HepG2 (cell line): ENCODE measurements around the gene SERTAD2. TPM values are rescaled to one million over a fixed set of nuclear protein-coding genes. Genes with fewer than 3 reads are reported as not detected.
A peak's percentile ranks its signal among the peaks of the same experiment; 100 is the strongest.

Experiments
- FOXK1 ChIP-seq: sonication (generic); formaldehyde crosslinking; IDR thresholded peaks from 2 replicates; pipeline ENCODE4 v1.4.0; 2020; ENCODE audit warnings: low read depth, missing genetic modification reagents, borderline replicate concordance
- FOXO1 ChIP-seq: sonication (generic); formaldehyde crosslinking; IDR thresholded peaks from 2 replicates; pipeline ENCODE4 v1.4.0; 2020; ENCODE audit warnings: missing genetic modification reagents
- GABPA ChIP-seq, 2 experiments: IDR thresholded peaks; 2 replicates each; pipeline ENCODE4 v1.6.1; 2011 to 2016; ENCODE audit warnings: low read depth in 2 of 2, low read length in 1 of 2, missing biosample characterization in 1 of 2, missing genetic modification characterization in 1 of 2
- MAZ ChIP-seq, 2 experiments: sonication (generic) in 1 of 2; formaldehyde crosslinking in 1 of 2; IDR thresholded peaks; 2 replicates each; pipeline versions ENCODE4 v1.5.0 to v1.6.1; 2012 to 2020; ENCODE audit warnings: low read depth in 2 of 2, mild to moderate bottlenecking in 2 of 2, borderline replicate concordance in 1 of 2, improper control_type of control experiment in 1 of 2, low read length in 1 of 2, missing genetic modification reagents in 1 of 2, moderate library complexity in 1 of 2
- NR2F6 ChIP-seq, 2 experiments: IDR thresholded peaks; 2 replicates each; pipeline ENCODE4 v1.6.1; 2016; ENCODE audit warnings: antibody characterized with exemption in 1 of 2, mild to moderate bottlenecking in 1 of 2
- SRSF9 ChIP-seq: fragments of 200-400 bp; formaldehyde crosslinking; IDR thresholded peaks from 2 replicates; pipeline ENCODE4 v1.6.1; 2018; ENCODE audit warnings: borderline replicate concordance, mild to moderate bottlenecking, low read depth, low read length; ENCODE audit not compliant: insufficient read depth, poor library complexity, severe bottlenecking
- TEAD3 ChIP-seq: optimal IDR thresholded peaks from 2 replicates; pipeline ENCODE3; 2016; ENCODE audit warnings: borderline replicate concordance
- WIZ ChIP-seq: sonication (generic); formaldehyde crosslinking; IDR thresholded peaks from 2 replicates; pipeline ENCODE4 v1.5.1; 2020; ENCODE audit warnings: mild to moderate bottlenecking, missing genetic modification reagents
- ZBTB25 ChIP-seq: IDR thresholded peaks from 2 replicates; pipeline ENCODE4 v1.6.1; 2018; ENCODE audit warnings: missing genetic modification reagents
- ZFP36L1 ChIP-seq: sonication (generic); formaldehyde crosslinking; IDR thresholded peaks from 2 replicates; pipeline ENCODE4 v1.8.0; 2022; ENCODE audit warnings: mild to moderate bottlenecking, missing genetic modification reagents, moderate library complexity
- ZNF549 ChIP-seq: sonication (generic); formaldehyde crosslinking; IDR thresholded peaks from 2 replicates; pipeline ENCODE4 v1.5.0; 2020; ENCODE audit warnings: missing genetic modification reagents
- ZNF644 ChIP-seq: IDR thresholded peaks from 2 replicates; pipeline ENCODE4 v1.6.1; 2016; ENCODE audit warnings: low read depth
- ZNF652 ChIP-seq: IDR thresholded peaks from 2 replicates; pipeline ENCODE4 v1.6.1; 2016; ENCODE audit warnings: low read depth, borderline replicate concordance
- ZNF670 ChIP-seq: sonication (generic); formaldehyde crosslinking; IDR thresholded peaks from 2 replicates; pipeline ENCODE4 v1.8.0; 2022; ENCODE audit warnings: mild to moderate bottlenecking, missing genetic modification reagents, borderline replicate concordance
- ZNF775 ChIP-seq: sonication (generic); formaldehyde crosslinking; IDR thresholded peaks from 2 replicates; pipeline ENCODE4 v1.4.0; 2020; ENCODE audit warnings: missing genetic modification reagents, mild to moderate bottlenecking, moderate library complexity, borderline replicate concordance
- polyA plus RNA-seq, 8 experiments: library from polyadenylated mRNA; depleted of rRNA in 3 of 8; stranded (reverse) in 7 of 8; unstranded in 1 of 8; fragments of >200 nt; fragmentation: Illumina TruSeq in 4 of 8; extraction: Trizol in 4 of 8; gene quantifications; 2 replicates each; pipeline versions ENCODE4 v1.2.1 to v1.2.3, GENCODE V29; 2011 to 2016; ENCODE audit warnings: low read depth in 4 of 8, missing spikeins in 1 of 8, mixed read lengths in 1 of 8; ENCODE audit not compliant: insufficient read depth in 1 of 8
- total RNA-seq, 5 experiments: library from RNA; depleted of rRNA; stranded (reverse); fragments of >200 nt; fragmentation: Illumina TruSeq; extraction: Trizol; gene quantifications; 2 replicates each; pipeline ENCODE4 v1.2.3, GENCODE V29; 2016; ENCODE audit warnings: low read depth in 1 of 5
- TF ChIP-seq, protein P1 (sequence below): sonication (generic); formaldehyde crosslinking; IDR thresholded peaks from 2 replicates; pipeline ENCODE4 v1.5.0; 2020; ENCODE audit warnings: mild to moderate bottlenecking, missing genetic modification reagents, moderate library complexity
- TF ChIP-seq, protein P2 (sequence below): sonication (generic); formaldehyde crosslinking; IDR thresholded peaks from 2 replicates; pipeline ENCODE4 v1.8.0; 2022; ENCODE audit warnings: missing genetic modification reagents, mild to moderate bottlenecking, borderline replicate concordance
- TF ChIP-seq, protein P3 (sequence below): sonication (generic); formaldehyde crosslinking; conservative IDR thresholded peaks from 2 replicates; pipeline ENCODE4 v1.8.0; 2022; ENCODE audit warnings: missing genetic modification reagents
- TF ChIP-seq, protein P4 (sequence below): sonication (generic); formaldehyde crosslinking; IDR thresholded peaks from 2 replicates; pipeline ENCODE4 v1.5.0; 2020; ENCODE audit warnings: missing genetic modification reagents
- TF ChIP-seq, protein P5 (sequence below): sonication (generic); formaldehyde crosslinking; IDR thresholded peaks from 2 replicates; pipeline ENCODE4 v1.5.0; 2020; ENCODE audit warnings: missing genetic modification reagents

The SERTAD2 gene
- total and polyA plus RNA-seq, 2 of the 13 experiments (the other 11 are each of a cell fraction or from before 2014, with no cell fraction given) = 6.7 to 22.6 TPM

DNA sequence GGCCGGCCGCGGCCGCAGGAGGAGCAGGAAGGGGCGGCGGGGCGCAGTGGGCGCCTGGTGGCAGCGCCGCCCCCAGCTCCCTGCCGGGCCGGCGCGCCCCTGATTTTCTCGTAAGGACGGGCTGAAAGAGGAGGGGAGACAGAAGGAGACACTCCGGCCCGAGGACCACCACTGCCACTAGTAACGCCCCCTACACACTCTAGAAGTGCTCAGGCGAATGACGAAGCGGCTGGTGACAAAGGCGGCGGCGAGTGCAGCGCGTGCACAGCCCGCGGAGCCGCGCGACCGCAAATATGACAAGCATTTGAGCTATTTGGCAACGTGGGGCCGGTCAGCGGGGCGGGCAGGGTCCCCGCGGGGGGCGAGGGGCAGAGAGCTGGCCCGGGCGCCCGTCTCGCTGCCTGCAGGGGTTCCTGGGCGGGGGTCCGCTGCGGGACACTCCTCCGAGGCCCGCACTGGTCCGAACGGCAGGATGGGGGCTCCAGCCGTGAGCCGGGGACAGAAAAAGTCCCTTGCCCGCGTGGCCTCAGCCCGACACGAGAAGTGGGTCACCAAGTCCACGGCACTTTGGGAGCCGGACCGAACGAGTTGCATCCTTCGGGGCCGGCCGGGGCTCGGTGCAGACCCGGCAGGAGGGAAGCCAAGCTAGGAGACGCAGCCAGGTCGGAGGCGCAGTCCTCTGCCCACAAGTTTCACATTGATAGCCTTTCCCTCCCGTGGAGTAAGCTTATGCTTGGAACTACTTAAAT is 524 bp upstream of the SERTAD2 start (continued):
- TF ChIP-seq, protein P1, sequence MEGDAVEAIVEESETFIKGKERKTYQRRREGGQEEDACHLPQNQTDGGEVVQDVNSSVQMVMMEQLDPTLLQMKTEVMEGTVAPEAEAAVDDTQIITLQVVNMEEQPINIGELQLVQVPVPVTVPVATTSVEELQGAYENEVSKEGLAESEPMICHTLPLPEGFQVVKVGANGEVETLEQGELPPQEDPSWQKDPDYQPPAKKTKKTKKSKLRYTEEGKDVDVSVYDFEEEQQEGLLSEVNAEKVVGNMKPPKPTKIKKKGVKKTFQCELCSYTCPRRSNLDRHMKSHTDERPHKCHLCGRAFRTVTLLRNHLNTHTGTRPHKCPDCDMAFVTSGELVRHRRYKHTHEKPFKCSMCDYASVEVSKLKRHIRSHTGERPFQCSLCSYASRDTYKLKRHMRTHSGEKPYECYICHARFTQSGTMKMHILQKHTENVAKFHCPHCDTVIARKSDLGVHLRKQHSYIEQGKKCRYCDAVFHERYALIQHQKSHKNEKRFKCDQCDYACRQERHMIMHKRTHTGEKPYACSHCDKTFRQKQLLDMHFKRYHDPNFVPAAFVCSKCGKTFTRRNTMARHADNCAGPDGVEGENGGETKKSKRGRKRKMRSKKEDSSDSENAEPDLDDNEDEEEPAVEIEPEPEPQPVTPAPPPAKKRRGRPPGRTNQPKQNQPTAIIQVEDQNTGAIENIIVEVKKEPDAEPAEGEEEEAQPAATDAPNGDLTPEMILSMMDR (CRISPR knock-in tag) = peak; percentile 24; the same call in 1 of the 2 replicates
- peak; percentile 75; the same call in 1 of the 2 replicates for TF ChIP-seq FOXO1 (CRISPR knock-in tag)
- TF ChIP-seq WIZ (CRISPR knock-in tag) = 0 out of 2 replicates have a peak, but pooled peaks have one; percentile 32
- TF ChIP-seq GABPA (IDR thresholded peaks at IDR 0.05; ENCODE audit: low read depth, low read length) = no peak
- TF ChIP-seq GABPA (CRISPR knock-in tag; IDR thresholded peaks at IDR 0.05; ENCODE audit: low read depth) = no peak
- TF ChIP-seq ZBTB25 = no peak
- TF ChIP-seq, protein P2, sequence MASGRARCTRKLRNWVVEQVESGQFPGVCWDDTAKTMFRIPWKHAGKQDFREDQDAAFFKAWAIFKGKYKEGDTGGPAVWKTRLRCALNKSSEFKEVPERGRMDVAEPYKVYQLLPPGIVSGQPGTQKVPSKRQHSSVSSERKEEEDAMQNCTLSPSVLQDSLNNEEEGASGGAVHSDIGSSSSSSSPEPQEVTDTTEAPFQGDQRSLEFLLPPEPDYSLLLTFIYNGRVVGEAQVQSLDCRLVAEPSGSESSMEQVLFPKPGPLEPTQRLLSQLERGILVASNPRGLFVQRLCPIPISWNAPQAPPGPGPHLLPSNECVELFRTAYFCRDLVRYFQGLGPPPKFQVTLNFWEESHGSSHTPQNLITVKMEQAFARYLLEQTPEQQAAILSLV (CRISPR knock-in tag) = peak; percentile 92; the same call in 1 of the 2 replicates
- TF ChIP-seq, protein P3, sequence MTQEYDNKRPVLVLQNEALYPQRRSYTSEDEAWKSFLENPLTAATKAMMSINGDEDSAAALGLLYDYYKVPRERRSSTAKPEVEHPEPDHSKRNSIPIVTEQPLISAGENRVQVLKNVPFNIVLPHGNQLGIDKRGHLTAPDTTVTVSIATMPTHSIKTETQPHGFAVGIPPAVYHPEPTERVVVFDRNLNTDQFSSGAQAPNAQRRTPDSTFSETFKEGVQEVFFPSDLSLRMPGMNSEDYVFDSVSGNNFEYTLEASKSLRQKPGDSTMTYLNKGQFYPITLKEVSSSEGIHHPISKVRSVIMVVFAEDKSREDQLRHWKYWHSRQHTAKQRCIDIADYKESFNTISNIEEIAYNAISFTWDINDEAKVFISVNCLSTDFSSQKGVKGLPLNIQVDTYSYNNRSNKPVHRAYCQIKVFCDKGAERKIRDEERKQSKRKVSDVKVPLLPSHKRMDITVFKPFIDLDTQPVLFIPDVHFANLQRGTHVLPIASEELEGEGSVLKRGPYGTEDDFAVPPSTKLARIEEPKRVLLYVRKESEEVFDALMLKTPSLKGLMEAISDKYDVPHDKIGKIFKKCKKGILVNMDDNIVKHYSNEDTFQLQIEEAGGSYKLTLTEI (CRISPR knock-in tag) = no peak
- TF ChIP-seq, protein P4, sequence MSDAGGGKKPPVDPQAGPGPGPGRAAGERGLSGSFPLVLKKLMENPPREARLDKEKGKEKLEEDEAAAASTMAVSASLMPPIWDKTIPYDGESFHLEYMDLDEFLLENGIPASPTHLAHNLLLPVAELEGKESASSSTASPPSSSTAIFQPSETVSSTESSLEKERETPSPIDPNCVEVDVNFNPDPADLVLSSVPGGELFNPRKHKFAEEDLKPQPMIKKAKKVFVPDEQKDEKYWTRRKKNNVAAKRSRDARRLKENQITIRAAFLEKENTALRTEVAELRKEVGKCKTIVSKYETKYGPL = no peak
- no peak for TF ChIP-seq NR2F6 (IDR thresholded peaks at IDR 0.05)
- peak; percentile 4; the same call in 1 of the 2 replicates for TF ChIP-seq NR2F6 (CRISPR knock-in tag; IDR thresholded peaks at IDR 0.05)
- no peak for TF ChIP-seq ZNF644 (CRISPR knock-in tag)
- TF ChIP-seq ZNF549 (CRISPR knock-in tag) = no peak
- no peak for TF ChIP-seq ZNF652 (CRISPR knock-in tag)
- TF ChIP-seq SRSF9 = no peak
- TF ChIP-seq ZFP36L1 = no peak
- TF ChIP-seq, protein P5, sequence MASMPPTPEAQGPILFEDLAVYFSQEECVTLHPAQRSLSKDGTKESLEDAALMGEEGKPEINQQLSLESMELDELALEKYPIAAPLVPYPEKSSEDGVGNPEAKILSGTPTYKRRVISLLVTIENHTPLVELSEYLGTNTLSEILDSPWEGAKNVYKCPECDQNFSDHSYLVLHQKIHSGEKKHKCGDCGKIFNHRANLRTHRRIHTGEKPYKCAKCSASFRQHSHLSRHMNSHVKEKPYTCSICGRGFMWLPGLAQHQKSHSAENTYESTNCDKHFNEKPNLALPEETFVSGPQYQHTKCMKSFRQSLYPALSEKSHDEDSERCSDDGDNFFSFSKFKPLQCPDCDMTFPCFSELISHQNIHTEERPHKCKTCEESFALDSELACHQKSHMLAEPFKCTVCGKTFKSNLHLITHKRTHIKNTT = no peak
- TF ChIP-seq FOXK1 (CRISPR knock-in tag) = no peak
- TF ChIP-seq ZNF775 (CRISPR knock-in tag) = peak; percentile 85; the same call in 1 of the 2 replicates
- 0 out of 2 replicates have a peak, but pooled peaks have one; percentile 85 for TF ChIP-seq ZNF670 (CRISPR knock-in tag)
- TF ChIP-seq TEAD3 = peak; percentile 100
- TF ChIP-seq MAZ (IDR thresholded peaks at IDR 0.05; ENCODE audit: borderline replicate concordance, low read depth, low read length) = peak; percentile 91
- peak; percentile 40; the same call in 1 of the 2 replicates for TF ChIP-seq MAZ (CRISPR knock-in tag; IDR thresholded peaks at IDR 0.05; ENCODE audit: low read depth)
